ENCODE results near the gene ACP7.

ACP7 gene

DNA sequence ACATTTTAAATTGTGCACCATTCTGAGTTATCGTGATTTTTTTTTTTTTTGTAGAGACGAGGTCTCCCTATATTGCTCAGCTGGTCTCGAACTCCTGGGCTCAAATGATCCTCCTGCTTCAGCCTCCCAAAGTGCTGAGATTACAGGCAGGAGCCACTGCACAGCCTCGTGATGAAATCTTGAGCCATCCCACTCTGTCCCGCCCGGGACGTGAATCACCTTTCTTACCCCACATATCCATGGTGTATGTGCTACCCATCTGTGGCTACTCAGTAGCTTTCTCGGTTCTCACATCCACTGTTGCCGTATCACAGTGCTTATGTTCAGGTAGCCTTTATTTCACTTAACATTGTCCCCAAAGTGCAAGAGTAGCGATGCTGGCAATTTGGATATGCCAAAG, 67.9 kb downstream of the ACP7 start:
- no peak for DNase-seq

DNA sequence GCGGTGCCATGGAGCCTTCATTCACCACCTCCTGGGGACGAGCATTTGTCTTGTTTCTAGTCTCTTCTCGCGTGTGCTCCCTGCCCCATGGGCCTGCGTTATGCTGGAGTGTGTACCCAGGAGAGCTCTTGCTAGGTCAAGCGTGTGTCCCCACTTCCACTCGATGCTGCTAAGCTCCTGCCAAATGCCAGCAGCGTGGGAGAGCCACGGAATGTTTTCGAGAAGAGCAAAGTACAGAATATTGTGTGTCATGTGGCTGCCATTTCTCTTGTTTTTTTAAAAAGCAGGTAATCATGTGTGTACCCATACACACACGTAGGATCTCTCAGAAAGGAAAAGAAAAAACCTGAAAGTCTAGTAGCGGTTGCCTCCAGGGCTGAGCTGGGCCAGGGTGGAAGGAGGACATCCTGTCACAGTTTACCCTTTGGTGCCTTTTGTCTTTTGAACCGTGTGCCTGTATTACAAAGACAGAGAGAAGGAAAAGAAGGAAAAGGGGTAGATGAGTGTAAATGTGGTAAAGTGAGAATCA, 70.0 kb downstream of the ACP7 start:
- DNase-seq: no peak

DNA sequence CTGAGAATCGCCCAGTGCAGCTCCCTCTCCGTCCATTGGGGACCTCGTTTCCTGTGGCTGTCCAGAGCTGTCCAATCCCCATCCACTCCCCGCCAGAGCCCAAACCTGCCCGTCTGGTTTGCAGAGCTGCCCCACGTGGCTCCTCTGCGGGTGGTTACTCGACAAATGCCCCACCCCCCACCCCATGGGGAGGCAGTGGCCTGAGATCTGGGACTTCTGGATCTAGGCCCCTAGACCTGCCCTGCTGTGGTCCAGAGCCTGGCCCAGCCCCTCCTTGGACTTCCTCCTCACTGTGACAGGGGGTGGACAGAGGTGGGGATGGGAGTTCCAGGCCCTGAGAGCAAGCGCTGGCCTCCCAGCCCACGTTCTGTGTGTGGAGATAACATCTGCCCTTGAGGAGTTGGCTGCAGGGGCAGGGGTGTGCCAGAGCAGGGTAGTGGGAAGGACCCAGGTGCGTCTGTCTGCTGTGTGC, 70.5 kb downstream of the ACP7 start:
- no peak for DNase-seq

- no peak for DNase-seq
Observed at GRCh38 chr19:39155114-39155700, 71.0 kb downstream of the ACP7 start.

- DNase-seq: no peak
Observed at GRCh38 chr19:39155741-39156140, 71.6 kb downstream of the ACP7 start.

DNA sequence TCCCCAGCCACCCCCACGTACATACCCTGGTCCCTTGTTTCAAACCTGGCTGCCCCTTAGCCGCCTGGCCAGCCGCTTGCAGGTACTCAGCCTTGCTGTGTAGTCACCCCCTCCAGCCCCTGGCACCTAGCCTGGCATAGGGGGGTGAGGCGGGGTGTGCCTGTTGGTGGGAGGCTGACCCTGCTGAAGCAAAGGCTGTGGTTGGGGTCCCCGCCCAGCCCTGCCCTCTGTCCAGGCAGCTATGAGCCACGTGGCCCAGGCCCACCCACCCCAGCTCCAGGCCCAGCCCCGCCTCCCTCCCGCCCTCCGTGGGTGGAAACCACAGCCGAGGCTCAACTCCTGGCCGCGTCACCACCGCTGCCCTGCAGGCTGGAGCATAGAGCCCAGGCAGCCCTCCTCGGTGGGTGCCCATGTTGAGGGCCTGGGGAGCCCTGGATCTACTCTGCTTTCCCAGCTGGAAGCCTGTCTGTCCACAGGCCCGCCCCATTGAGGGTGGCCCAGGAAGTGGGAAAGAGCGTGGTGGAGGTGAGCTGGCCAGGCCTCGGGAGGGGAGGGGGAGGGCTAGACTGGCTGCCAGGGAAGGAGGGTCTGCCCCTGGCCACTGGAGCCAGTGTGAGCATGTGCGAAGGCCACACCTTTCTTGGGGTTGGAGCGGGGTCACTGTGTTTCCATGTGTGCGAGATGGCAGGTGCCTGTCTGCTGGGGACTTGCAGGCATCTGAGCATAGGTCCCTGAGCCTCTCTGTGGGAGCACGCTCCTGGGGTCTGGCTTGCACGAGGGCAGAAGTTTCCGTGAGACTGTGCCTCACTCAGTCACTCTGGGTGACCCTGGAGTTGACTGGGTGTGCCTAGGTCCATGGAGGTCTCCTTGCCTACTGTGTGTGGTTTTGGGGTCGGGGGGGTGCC, 72.4 kb downstream of the ACP7 start:
- DNase-seq: no peak

- no peak for DNase-seq
Observed at GRCh38 chr19:39157275-39157996, 73.3 kb downstream of the ACP7 start.

- DNase-seq: no peak
Observed at GRCh38 chr19:39157997-39158389, 73.8 kb downstream of the ACP7 start.

GRCh38 chr19:39158646-39159260, 74.6 kb downstream of the ACP7 start:
- DNase-seq: no peak

- no peak for DNase-seq
Observed at GRCh38 chr19:39160523-39160861, 76.3 kb downstream of the ACP7 start.

All from NCI-H2171 (cell line).